CD4-positive, alpha-beta T cell (primary cell): Measurements from ENCODE around the gene RXFP1. TPM values are rescaled to one million over a fixed set of nuclear protein-coding genes. Genes with fewer than 3 reads are reported as not detected.

Experiments used
- ATAC-seq: fragments of 200-7000 bp; cut with Tn5 transposase; one replicate; pipeline ENCODE4 v1.10.0; 2022; ENCODE audit warnings: mild to moderate bottlenecking; ENCODE audit not compliant: poor library complexity
- CTCF ChIA-PET: fragments of 350-600 bp; sonication (Branson Sonifier 250); formaldehyde crosslinking; loops from one replicate; lab custom pipeline; 2021; ENCODE audit warnings: antibody characterized with exemption, inconsistent platforms; lab: Charles Lee
- POLR2A ChIA-PET: fragments of 350-600 bp; sonication (Branson Sonifier 250); formaldehyde crosslinking; loops from one replicate; lab custom pipeline; 2021; ENCODE audit warnings: antibody characterized with exemption, inconsistent platforms; lab: Charles Lee
- DNase-seq, 14 experiments: peaks; one replicate each; pipeline ENCODE4 v3.0.0-alpha.2; 2013 to 2020; ENCODE audit warnings: mixed read lengths in 2 of 14
- H3K27ac ChIP-seq, 2 donors: one replicate each; pipeline versions ENCODE4 v1.5.1 to v1.7.0; 2013; ENCODE audit warnings: low read length in 2 of 2, low read depth in 1 of 2, mild to moderate bottlenecking in 1 of 2
- H3K27me3 ChIP-seq, 2 experiments: 1 replicate in 1 of 2; 2 replicates in 1 of 2; pipeline versions ENCODE4 v1.6.1 to v1.7.0; 2013; ENCODE audit warnings: low read length in 2 of 2, control low read depth in 1 of 2, mild to moderate bottlenecking in 1 of 2, moderate library complexity in 1 of 2; ENCODE audit not compliant: insufficient read depth in 2 of 2, control insufficient read depth in 1 of 2
- H3K36me3 ChIP-seq: one replicate; pipeline ENCODE4 v1.6.1; 2013; ENCODE audit warnings: low read length, control low read depth; ENCODE audit not compliant: insufficient read depth
- H3K4me1 ChIP-seq: one replicate; pipeline ENCODE4 v1.6.1; 2013; ENCODE audit warnings: low read length, control low read depth; ENCODE audit not compliant: insufficient read depth
- H3K4me3 ChIP-seq: one replicate; pipeline ENCODE4 v1.5.1; 2013; ENCODE audit warnings: mild to moderate bottlenecking, low read length, moderate library complexity
- H3K9me3 ChIP-seq, 2 experiments: 1 replicate in 1 of 2; 2 replicates in 1 of 2; pipeline versions ENCODE4 v1.6.1 to v1.7.0; 2013; ENCODE audit warnings: low read length in 2 of 2, mild to moderate bottlenecking in 2 of 2, control low read depth in 1 of 2, moderate library complexity in 1 of 2; ENCODE audit not compliant: control insufficient read depth in 1 of 2, insufficient read depth in 1 of 2
- H3K27ac Mint-ChIP-seq: one replicate; pipeline ENCODE4 v1.8.0; 2020; ENCODE audit warnings: mixed read lengths
- H3K27me3 Mint-ChIP-seq: one replicate; pipeline ENCODE4 v1.8.0; 2021; ENCODE audit warnings: mixed read lengths
- H3K36me3 Mint-ChIP-seq: one replicate; pipeline ENCODE4 v1.8.0; 2021; ENCODE audit warnings: low read depth, mixed read lengths
- H3K4me1 Mint-ChIP-seq: one replicate; pipeline ENCODE4 v1.8.0; 2021; ENCODE audit warnings: low read depth, mixed read lengths
- H3K4me3 Mint-ChIP-seq: one replicate; pipeline ENCODE4 v1.8.0; 2020; ENCODE audit warnings: mild to moderate bottlenecking, mixed read lengths
- H3K9me3 Mint-ChIP-seq: one replicate; pipeline ENCODE4 v1.8.0; 2020; ENCODE audit warnings: mixed read lengths
- CTCF ChIP-seq: fragments of 200-600 bp; IDR thresholded peaks from one replicate; pipeline ENCODE4 v1.8.0; 2022; ENCODE audit warnings: antibody characterized with exemption, mild to moderate bottlenecking
- intact Hi-C, 2 experiments: fragments of 100-400 bp; cut with DNase I in 1 of 2; cut with micrococcal nuclease in 1 of 2; formaldehyde crosslinking; loops; one replicate each; pipeline versions ENCODE4 v1.15.1 to v1.9.0; 2023 to 2025; cut with DNase I, micrococcal nuclease
- total RNA-seq, 174 experiments: library from RNA in 2 of 174; stranded (reverse) in 2 of 174; gene quantifications; one replicate each; pipeline ENCODE4 v1.2.3 and lab custom pipeline; 2021 to 2026

The RXFP1 gene
- total RNA-seq, 2 experiments from 2014 or later, result not detected

GRCh38 chr4:158630893-158631292, 109.2 kb downstream of the RXFP1 start:
- Mint-ChIP-seq H3K9me3 (no peaks in the 10 kb centered on the region), H3K4me3 (no peak overlapping the region)

GRCh38 chr4:158636619-158637018, 114.9 kb downstream of the RXFP1 start:
- H3K9me3 ChIP-seq, result no peaks in the 10 kb centered on the region
- POLR2A ChIA-PET, result no interaction called here

More at GRCh38 chr4:158630893-158631292, 109.2 kb downstream of the RXFP1 start:
- no peak overlapping the region for H3K27ac ChIP-seq
- H3K4me1 ChIP-seq, result no peaks in the 10 kb centered on the region
- H3K4me1 Mint-ChIP-seq, result no peaks in the 10 kb centered on the region
- TF ChIP-seq CTCF, result no peak
- no peaks in the 10 kb centered on the region for H3K27me3 ChIP-seq
- ChIA-PET CTCF (no interaction called here), POLR2A (no interaction called here)
- no peak overlapping the region for H3K27ac Mint-ChIP-seq
- intact Hi-C loops, result no loop called here
- peaks cover 6% of the 10 kb centered on the region for H3K27me3 Mint-ChIP-seq
- no peak overlapping the region for H3K4me3 ChIP-seq
- no peaks in the 10 kb centered on the region for H3K36me3 Mint-ChIP-seq
- ATAC-seq (no peak), DNase-seq (no peak)
- no peaks in the 10 kb centered on the region for H3K36me3 ChIP-seq
- H3K9me3 ChIP-seq, result no peaks in the 10 kb centered on the region

DNA sequence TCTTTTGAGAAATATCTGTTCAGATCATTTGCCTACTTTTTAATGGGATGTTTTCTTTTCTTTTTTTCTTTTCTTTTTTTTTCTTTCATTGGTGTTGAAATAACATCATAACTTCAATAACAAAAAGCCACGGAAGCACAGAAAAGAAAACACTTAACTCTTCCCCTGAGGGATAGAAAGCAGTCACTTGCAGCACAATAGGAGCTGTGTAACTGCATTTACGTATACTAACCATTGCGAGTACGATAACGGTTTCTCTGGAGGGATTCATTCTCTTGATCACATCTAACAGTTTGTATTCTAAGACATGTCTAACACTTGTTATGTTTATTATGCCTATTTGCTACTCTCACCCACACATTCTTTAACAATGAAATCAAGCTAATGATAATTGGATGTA, 122.7 kb downstream of the RXFP1 start:
- CTCF ChIA-PET, result no interaction called here
- no peaks in the 10 kb centered on the region for H3K4me1 ChIP-seq

More at GRCh38 chr4:158636619-158637018, 114.9 kb downstream of the RXFP1 start:
- H3K36me3 Mint-ChIP-seq, result no peaks in the 10 kb centered on the region
- H3K4me3 ChIP-seq, result no peak overlapping the region
- no peak for TF ChIP-seq CTCF
- H3K4me3 Mint-ChIP-seq, result no peak overlapping the region
- H3K27me3 ChIP-seq, result no peaks in the 10 kb centered on the region
- H3K27ac Mint-ChIP-seq, result no peak overlapping the region
- no peaks in the 10 kb centered on the region for H3K9me3 Mint-ChIP-seq
- no peak overlapping the region for H3K27ac ChIP-seq
- DNase-seq (no peak), ATAC-seq (no peak)
- CTCF ChIA-PET, result no interaction called here
- H3K4me1 ChIP-seq, result no peaks in the 10 kb centered on the region
- H3K36me3 ChIP-seq, result no peaks in the 10 kb centered on the region
- intact Hi-C loops, result no loop called here
- no peaks in the 10 kb centered on the region for H3K4me1 Mint-ChIP-seq
- H3K27me3 Mint-ChIP-seq, result peaks cover 21% of the 10 kb centered on the region

More for the DNA sequence above, 122.7 kb downstream of the RXFP1 start:
- DNase-seq, result no peak
- intact Hi-C loops, result no loop called here
- H3K9me3 Mint-ChIP-seq, result no peaks in the 10 kb centered on the region
- no peaks in the 10 kb centered on the region for H3K36me3 Mint-ChIP-seq
- no peak for ATAC-seq
- H3K27me3 Mint-ChIP-seq, result peaks cover 43% of the 10 kb centered on the region
- H3K4me3 ChIP-seq, result no peak overlapping the region
- POLR2A ChIA-PET, result no interaction called here
- H3K27me3 ChIP-seq, result peaks cover 0 to 7% of the 10 kb centered on the region in 2 experiments
- H3K4me1 Mint-ChIP-seq, result no peaks in the 10 kb centered on the region
- H3K9me3 ChIP-seq, result no peaks in the 10 kb centered on the region
- no peak for TF ChIP-seq CTCF
- H3K4me3 Mint-ChIP-seq, result no peak overlapping the region
- no peak overlapping the region for H3K27ac ChIP-seq
- no peaks in the 10 kb centered on the region for H3K36me3 ChIP-seq
- H3K27ac Mint-ChIP-seq, result no peak overlapping the region
